Measurements from ENCODE around the gene ASTN2.

GRCh38 chr9:117453737-117454136 is 38.9 kb upstream of the ASTN2 start:
- no peak for TF ChIP-seq CTCF (conservative IDR thresholded peaks at IDR 0.05; ENCODE audit: low read length)
- TF ChIP-seq EZH2phosphoT487 (IDR thresholded peaks at IDR 0.05; ENCODE audit: borderline replicate concordance, low read depth, low read length), result no peak
